ENCODE data around the gene GPR141. TPM values are rescaled to one million over a fixed set of nuclear protein-coding genes. Genes with fewer than 3 reads are reported as not detected.

GPR141 gene
- polyA plus RNA-seq, 1 donor (not counting 4 experiments of a cell fraction or from before 2014, with no cell fraction given), result not detected

DNA sequence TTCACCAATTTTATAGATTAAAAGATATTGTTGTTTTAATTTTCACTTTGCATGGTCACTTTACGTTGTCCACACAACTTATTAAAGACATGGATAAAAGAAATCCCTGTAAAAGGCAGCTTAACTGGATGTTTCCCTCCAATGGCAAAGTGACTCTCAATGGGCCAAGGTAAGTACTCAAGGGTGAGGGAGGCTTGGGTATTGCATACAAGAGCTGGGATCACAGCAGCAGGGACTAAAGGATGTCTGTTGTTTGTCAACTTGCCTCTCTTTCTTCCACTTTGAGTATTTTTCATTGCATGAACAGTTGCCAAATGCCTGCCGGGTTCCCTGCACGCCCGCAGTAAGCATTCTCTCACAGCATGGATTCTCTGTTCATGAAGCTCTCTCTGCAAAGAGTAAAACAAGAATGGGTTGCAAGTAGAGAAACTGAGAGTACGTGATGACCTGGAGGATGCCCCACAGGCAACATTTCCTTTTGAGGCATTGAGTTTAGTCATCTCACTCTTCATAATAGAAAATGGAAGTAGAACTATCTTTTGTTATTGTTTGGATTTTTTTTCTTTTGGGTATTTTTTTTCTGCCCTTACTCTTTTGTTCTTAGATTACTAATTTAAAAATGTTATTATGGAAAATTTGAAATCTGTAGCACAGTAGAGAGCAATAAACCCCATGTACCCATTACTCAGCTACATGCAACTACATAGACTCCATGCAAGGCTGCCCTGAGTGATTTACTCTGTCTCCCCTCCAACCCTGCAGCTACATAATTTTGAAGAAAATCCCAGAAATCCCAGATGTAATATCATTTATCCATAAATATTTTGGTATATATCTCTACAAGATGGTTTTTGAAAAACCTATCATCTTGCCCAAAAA lies 26.3 kb downstream of the GPR141 start:
- Histone ChIP-seq H2AFZ (ENCODE audit: control insufficient read depth, low read length) (no peak overlapping the region), H3K27ac (ENCODE audit: control insufficient read depth, insufficient read depth, low read length) (no peak overlapping the region), H3K4me3 (ENCODE audit: control insufficient read depth in 2 of 3, extremely low read depth in 1 of 3, insufficient read depth in 2 of 3, low read depth in 1 of 3, low read length in 3 of 3) (no peak overlapping the region), H3K4me1 (ENCODE audit: control insufficient read depth, extremely low read depth, insufficient read depth, low read length) (no peaks in the 10 kb centered on the region), H3K9ac (ENCODE audit: control insufficient read depth, extremely low read depth, insufficient read depth, low read length) (no peak overlapping the region), H3K79me2 (ENCODE audit: control insufficient read depth, insufficient read depth, low read length) (no peaks in the 10 kb centered on the region), H3K4me2 (ENCODE audit: control insufficient read depth, extremely low read depth, insufficient read depth, low read depth, low read length) (no peak overlapping the region), H3K27me3 (ENCODE audit: control insufficient read depth, extremely low read depth, insufficient read depth, low read length) (no peaks in the 10 kb centered on the region), H3K36me3 (ENCODE audit: control insufficient read depth in 2 of 2, extremely low read depth in 1 of 2, insufficient read depth in 2 of 2, low read length in 2 of 2) (no peaks in the 10 kb centered on the region), H3K9me3 (ENCODE audit: control insufficient read depth, low read depth, low read length) (no peaks in the 10 kb centered on the region), H4K20me1 (ENCODE audit: control insufficient read depth, extremely low read depth, insufficient read depth, low read length) (no peaks in the 10 kb centered on the region), H3K9me1 (ENCODE audit: control insufficient read depth, extremely low read depth, insufficient read depth, low read length) (no peaks in the 10 kb centered on the region)
- FAIRE-seq, result no peak
- dilution Hi-C loops (cut with MboI; ENCODE audit: extremely low pct_ligation_motif_present, low sequenced_read_pairs), result no loop called here
- DNase-seq (ENCODE audit: low read depth, low spot score), result no peak
- TF ChIP-seq, protein P1, sequence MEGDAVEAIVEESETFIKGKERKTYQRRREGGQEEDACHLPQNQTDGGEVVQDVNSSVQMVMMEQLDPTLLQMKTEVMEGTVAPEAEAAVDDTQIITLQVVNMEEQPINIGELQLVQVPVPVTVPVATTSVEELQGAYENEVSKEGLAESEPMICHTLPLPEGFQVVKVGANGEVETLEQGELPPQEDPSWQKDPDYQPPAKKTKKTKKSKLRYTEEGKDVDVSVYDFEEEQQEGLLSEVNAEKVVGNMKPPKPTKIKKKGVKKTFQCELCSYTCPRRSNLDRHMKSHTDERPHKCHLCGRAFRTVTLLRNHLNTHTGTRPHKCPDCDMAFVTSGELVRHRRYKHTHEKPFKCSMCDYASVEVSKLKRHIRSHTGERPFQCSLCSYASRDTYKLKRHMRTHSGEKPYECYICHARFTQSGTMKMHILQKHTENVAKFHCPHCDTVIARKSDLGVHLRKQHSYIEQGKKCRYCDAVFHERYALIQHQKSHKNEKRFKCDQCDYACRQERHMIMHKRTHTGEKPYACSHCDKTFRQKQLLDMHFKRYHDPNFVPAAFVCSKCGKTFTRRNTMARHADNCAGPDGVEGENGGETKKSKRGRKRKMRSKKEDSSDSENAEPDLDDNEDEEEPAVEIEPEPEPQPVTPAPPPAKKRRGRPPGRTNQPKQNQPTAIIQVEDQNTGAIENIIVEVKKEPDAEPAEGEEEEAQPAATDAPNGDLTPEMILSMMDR (optimal IDR thresholded peaks at IDR 0.05 in 1 of 3, IDR thresholded peaks at IDR 0.05 in 1 of 3, conservative IDR thresholded peaks at IDR 0.05 in 1 of 3; ENCODE audit: extremely low read depth in 1 of 3, insufficient read depth in 2 of 3, low read length in 3 of 3), result no peak
- no peak for TF ChIP-seq EZH2 (IDR thresholded peaks at IDR 0.05; ENCODE audit: low read length)

DNA sequence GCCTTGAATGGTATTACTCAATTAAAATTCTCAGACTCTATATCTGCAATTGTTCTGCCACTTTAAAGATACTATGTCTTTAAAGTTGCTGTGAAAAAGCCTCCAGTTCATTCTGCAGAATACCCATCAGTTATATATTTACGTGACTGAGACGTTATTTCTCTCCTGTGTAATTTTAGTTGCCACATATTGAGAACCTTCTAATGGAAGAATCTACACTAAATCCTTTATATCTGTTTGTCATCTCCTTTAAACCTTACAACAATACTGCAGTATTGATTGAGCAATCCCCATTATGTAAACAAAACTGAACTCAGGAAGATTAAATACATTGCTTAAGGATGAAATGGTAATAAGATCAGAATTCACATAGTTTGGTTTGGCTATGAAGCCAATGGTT lies 30.0 kb downstream of the GPR141 start:
- Histone ChIP-seq H3K9ac (ENCODE audit: control insufficient read depth, extremely low read depth, insufficient read depth, low read length) (no peak overlapping the region), H3K9me3 (ENCODE audit: control insufficient read depth, low read depth, low read length) (no peaks in the 10 kb centered on the region), H4K20me1 (ENCODE audit: control insufficient read depth, extremely low read depth, insufficient read depth, low read length) (no peaks in the 10 kb centered on the region), H3K27ac (ENCODE audit: control insufficient read depth, insufficient read depth, low read length) (no peak overlapping the region), H3K36me3 (ENCODE audit: control insufficient read depth in 2 of 2, extremely low read depth in 1 of 2, insufficient read depth in 2 of 2, low read length in 2 of 2) (no peaks in the 10 kb centered on the region), H3K4me2 (ENCODE audit: control insufficient read depth, extremely low read depth, insufficient read depth, low read depth, low read length) (no peak overlapping the region), H3K9me1 (ENCODE audit: control insufficient read depth, extremely low read depth, insufficient read depth, low read length) (no peaks in the 10 kb centered on the region), H3K79me2 (ENCODE audit: control insufficient read depth, insufficient read depth, low read length) (no peaks in the 10 kb centered on the region), H3K27me3 (ENCODE audit: control insufficient read depth, extremely low read depth, insufficient read depth, low read length) (no peaks in the 10 kb centered on the region), H2AFZ (ENCODE audit: control insufficient read depth, low read length) (no peak overlapping the region), H3K4me1 (ENCODE audit: control insufficient read depth, extremely low read depth, insufficient read depth, low read length) (no peaks in the 10 kb centered on the region), H3K4me3 (ENCODE audit: control insufficient read depth in 2 of 3, extremely low read depth in 1 of 3, insufficient read depth in 2 of 3, low read depth in 1 of 3, low read length in 3 of 3) (no peak overlapping the region)
- FAIRE-seq (no peak), DNase-seq (ENCODE audit: low read depth, low spot score) (no peak)
- dilution Hi-C loops (cut with MboI; ENCODE audit: extremely low pct_ligation_motif_present, low sequenced_read_pairs), result no loop called here
- no peak for TF ChIP-seq EZH2 (IDR thresholded peaks at IDR 0.05; ENCODE audit: low read length)
- TF ChIP-seq, protein P1 (optimal IDR thresholded peaks at IDR 0.05 in 1 of 3, IDR thresholded peaks at IDR 0.05 in 1 of 3, conservative IDR thresholded peaks at IDR 0.05 in 1 of 3; ENCODE audit: extremely low read depth in 1 of 3, insufficient read depth in 2 of 3, low read length in 3 of 3), result no peak

Data from keratinocyte (primary cell).